AG10803 (cell line): ENCODE measurements around the gene MAD2L1.
A peak's percentile ranks its signal among the peaks of the same experiment; 100 is the strongest.

Experiments used
- DNase-seq: peaks from one replicate; pipeline ENCODE4 v3.0.0; 2010; ENCODE audit warnings: low read depth
- H3K4me3 ChIP-seq: 2 replicates; pipeline ENCODE4 v1.5.1; 2011; ENCODE audit warnings: mild to moderate bottlenecking, low read length, control low read depth
- CTCF ChIP-seq: conservative IDR thresholded peaks from 2 replicates; pipeline ENCODE4 v1.5.1; 2011; ENCODE audit warnings: mild to moderate bottlenecking, low read length, control low read depth, inconsistent platforms

Gene MAD2L1

GRCh38 chr4:120059036-120059435, 7.6 kb downstream of the MAD2L1 start:
- no peak for TF ChIP-seq CTCF
- H3K4me3 ChIP-seq, result no peak overlapping the region
- no peak for DNase-seq

GRCh38 chr4:120057416-120057815, 9.2 kb downstream of the MAD2L1 start:
- DNase-seq, result no peak
- no peak for TF ChIP-seq CTCF
- no peak overlapping the region for H3K4me3 ChIP-seq

- TF ChIP-seq CTCF, result peak; percentile 49
- peak; percentile 53 for DNase-seq
- no peak overlapping the region for H3K4me3 ChIP-seq
These were observed 10.4 kb downstream of the MAD2L1 start for GRCh38 chr4:120056246-120056645.

- DNase-seq, result no peak
- H3K4me3 ChIP-seq, result no peak overlapping the region
- TF ChIP-seq CTCF, result no peak
These were observed 10.9 kb downstream of the MAD2L1 start for GRCh38 chr4:120055795-120056194.

GRCh38 chr4:120055162-120055561, 11.5 kb downstream of the MAD2L1 start:
- no peak for DNase-seq
- TF ChIP-seq CTCF, result no peak
- H3K4me3 ChIP-seq, result no peak overlapping the region

- no peak for TF ChIP-seq CTCF
- DNase-seq, result no peak
- no peak overlapping the region for H3K4me3 ChIP-seq
These were observed 12.7 kb downstream of the MAD2L1 start for GRCh38 chr4:120053911-120054310.

GRCh38 chr4:120052856-120053255, 13.8 kb downstream of the MAD2L1 start:
- TF ChIP-seq CTCF, result no peak
- H3K4me3 ChIP-seq, result no peak overlapping the region
- DNase-seq, result peak; percentile 92
